Putamen (tissue), 1 donor: ENCODE results near the gene MEX3A.
"Not testable (repeated sequence)": the region's sequence is repeated elsewhere in the genome, so short reads cannot be mapped to it uniquely, and the experiment has no call there.

Source experiments
- DNase-seq: peaks from one replicate; pipeline ENCODE4 v3.0.0-alpha.2; 2016; ENCODE audit warnings: low spot score

MEX3A gene

GRCh38 chr1:156054500-156055280, 27.6 kb downstream of the MEX3A start, which contains the start of gene LAMTOR2:
LAMTOR2 (plus strand) TSS chr1:156054782; CDS start chr1:156054890, 108 bp downstream.
- peak; percentile 98 for DNase-seq

- DNase-seq: peak; percentile 93
These were observed 28.3 kb downstream of the MEX3A start, which contains the start of gene UBQLN4 for GRCh38 chr1:156053768-156054499. UBQLN4 (minus strand) TSS chr1:156053798; CDS start chr1:156053701, 97 bp downstream.

- DNase-seq: peak; percentile 50
These were observed 29.1 kb downstream of the MEX3A start for GRCh38 chr1:156052862-156053767.

GRCh38 chr1:156051011-156051725, 31.1 kb downstream of the MEX3A start:
- no peak for DNase-seq

GRCh38 chr1:156050376-156050775, 31.9 kb downstream of the MEX3A start:
- DNase-seq: peak; percentile 78

GRCh38 chr1:156048663-156049258, 33.5 kb downstream of the MEX3A start:
- DNase-seq: no peak

- DNase-seq: no peak
These were observed 37.2 kb downstream of the MEX3A start for GRCh38 chr1:156045076-156045475.

- DNase-seq: no peak
These were observed 39.4 kb downstream of the MEX3A start for GRCh38 chr1:156042828-156043227.

- DNase-seq: not testable (repeated sequence)
These were observed 47.3 kb downstream of the MEX3A start for GRCh38 chr1:156034991-156035390.

- DNase-seq: no peak
These were observed 49.3 kb downstream of the MEX3A start for GRCh38 chr1:156033011-156033410.

GRCh38 chr1:156026588-156026987, 55.7 kb downstream of the MEX3A start:
- DNase-seq: no peak

- no peak for DNase-seq
These were observed 56.4 kb downstream of the MEX3A start for GRCh38 chr1:156025876-156026275.

GRCh38 chr1:156024801-156025200, 57.5 kb downstream of the MEX3A start:
- no peak for DNase-seq
